GM12878 (cell line): ENCODE data around the gene CRTAP. TPM values are rescaled to one million over a fixed set of nuclear protein-coding genes. Genes with fewer than 3 reads are reported as not detected.

ENCODE experiments used
- ATAC-seq: fragments of 200-7000 bp; cut with Tn5 transposase; 3 replicates; pipeline ENCODE4 v1.9.1; 2020; ENCODE audit warnings: mild to moderate bottlenecking, moderate library complexity
- BruUV-seq: library from RNA; stranded (reverse); fragments of 400-500 nt; replicated peaks from 2 replicates; lab custom pipeline; 2021; lab: Mats Ljungman, UMichigan
- CTCF ChIA-PET: fragments of 300-600 bp; sonication (Branson Sonifier 250); formaldehyde crosslinking; extraction: SDS; loops from one replicate; lab custom pipeline; 2021; ENCODE audit warnings: inconsistent platforms; lab: Yijun Ruan, JAX
- POLR2A ChIA-PET: fragments of 350-600 bp; formaldehyde crosslinking; extraction: SDS; loops from one replicate; lab custom pipeline; 2021; ENCODE audit warnings: inconsistent platforms; lab: Charles Lee
- RAD21 ChIA-PET: fragments of 300-600 bp; sonication (Branson Sonifier 250); formaldehyde crosslinking; loops from one replicate; lab custom pipeline; 2023; ENCODE audit warnings: antibody characterized with exemption; ENCODE audit not compliant: unreplicated experiment; lab: Charles Lee
- SMC1A ChIA-PET: fragments of 300-600 bp; sonication (Branson Sonifier 250); formaldehyde crosslinking; loops from one replicate; lab custom pipeline; 2023; ENCODE audit not compliant: unreplicated experiment, uncharacterized antibody; lab: Charles Lee
- DNase-seq: peaks from one replicate; pipeline ENCODE4 v3.0.0-alpha.2; 2011; ENCODE audit warnings: low read depth, low spot score
- FAIRE-seq: peaks from 3 replicates; lab custom pipeline; 2011; peaks lifted over from hg19 to GRCh38; lab: Jason Lieb, UNC
- H2AFZ ChIP-seq: 2 replicates; pipeline ENCODE4 v1.6.0; 2011; ENCODE audit warnings: low read depth, low read length, control low read depth; ENCODE audit not compliant: control insufficient read depth
- H3K27ac ChIP-seq: 2 replicates; pipeline ENCODE4 v1.5.1; 2011; ENCODE audit warnings: control low read depth; ENCODE audit not compliant: control insufficient read depth, insufficient read depth
- H3K27me3 ChIP-seq, 2 experiments: replicated peaks in 1 of 2; 2 replicates each; pipeline versions ENCODE4 v1.6.0 to v1.6.1; 2011; ENCODE audit warnings: low read length in 1 of 2; ENCODE audit not compliant: control insufficient read depth in 2 of 2, insufficient read depth in 2 of 2
- H3K36me3 ChIP-seq, 2 experiments: 2 replicates each; pipeline ENCODE4 v1.5.1; 2011; ENCODE audit warnings: low read length in 1 of 2; ENCODE audit not compliant: control insufficient read depth in 2 of 2, insufficient read depth in 2 of 2
- H3K4me1 ChIP-seq: 2 replicates; pipeline ENCODE4 v1.6.1; 2011; ENCODE audit warnings: mild to moderate bottlenecking, low read length, moderate library complexity, mixed read lengths; ENCODE audit not compliant: control insufficient read depth, insufficient read depth
- H3K4me2 ChIP-seq: 2 replicates; pipeline ENCODE4 v1.6.0; 2011; ENCODE audit warnings: control low read depth; ENCODE audit not compliant: control insufficient read depth, insufficient read depth
- H3K4me3 ChIP-seq: fragments of 200-600 bp; sonication (generic); 2 replicates; pipeline ENCODE4 v1.5.1; 2016
- H3K79me2 ChIP-seq: 2 replicates; pipeline ENCODE4 v1.6.0; 2011; ENCODE audit warnings: low read length; ENCODE audit not compliant: control insufficient read depth, insufficient read depth
- H3K9ac ChIP-seq: 2 replicates; pipeline ENCODE4 v1.8.0; 2011; ENCODE audit warnings: low read length, control low read depth, mixed read lengths; ENCODE audit not compliant: control insufficient read depth, insufficient read depth
- H3K9me3 ChIP-seq: replicated peaks from 3 replicates; pipeline ENCODE4 v1.5.1; 2011; ENCODE audit warnings: mild to moderate bottlenecking, low read length; ENCODE audit not compliant: control insufficient read depth, insufficient read depth
- H4K20me1 ChIP-seq: 2 replicates; pipeline ENCODE4 v1.6.0; 2011; ENCODE audit not compliant: control insufficient read depth, insufficient read depth
- BRCA1 ChIP-seq: IDR thresholded peaks from 2 replicates; pipeline ENCODE4 v1.6.1; 2011; ENCODE audit warnings: low read depth, low read length, improper control_type of control experiment
- GABPA ChIP-seq: IDR thresholded peaks from 2 replicates; pipeline ENCODE4 v1.6.1; 2014; ENCODE audit warnings: antibody characterized with exemption, low read depth, mild to moderate bottlenecking, inconsistent platforms
- KDM1A ChIP-seq: fragments of 200-600 bp; sonication (generic); IDR thresholded peaks from 2 replicates; pipeline ENCODE4 v1.6.1; 2016; ENCODE audit warnings: borderline replicate concordance
- PRDM15 ChIP-seq: fragments of 450-650 bp; formaldehyde crosslinking; IDR thresholded peaks from 2 replicates; pipeline ENCODE4 v1.4.0; 2020; ENCODE audit warnings: mild to moderate bottlenecking, moderate library complexity
- ZNF217 ChIP-seq: fragments of 450-650 bp; IDR thresholded peaks from 2 replicates; pipeline ENCODE4 v1.6.1; 2017; ENCODE audit warnings: antibody characterized with exemption, mild to moderate bottlenecking
- ZSCAN29 ChIP-seq: fragments of 450-650 bp; IDR thresholded peaks from 2 replicates; pipeline ENCODE4 v1.6.1; 2017; ENCODE audit warnings: mild to moderate bottlenecking, moderate library complexity
- WGBS: methylation state at CpG from one replicate; pipeline ENCODE4 v1.1.6; 2016; ENCODE audit warnings: low lambda C conversion rate; ENCODE audit not compliant: insufficient replicate concordance, insufficient coverage; ENCODE audit errors: missing lambda C conversion rate; 5-methylcytosine and 5-hydroxymethylcytosine counted together
- in situ Hi-C: fragments of 300-500 bp; cut with MboI; formaldehyde crosslinking; loops from 9 replicates; pipeline ENCODE4 v1.14.3; 2018; ENCODE audit warnings: mixed read lengths
- intact Hi-C: fragments of 100-400 bp; cut with micrococcal nuclease; formaldehyde crosslinking; loops from one replicate; pipeline ENCODE4 v1.14.2; 2022; ENCODE audit not compliant: unreplicated experiment
- polyA plus RNA-seq, 11 experiments: library from polyadenylated mRNA; depleted of rRNA in 4 of 11; unstranded in 6 of 11; stranded (reverse) in 5 of 11; fragments of >200 nt; fragmentation: Nextera tagmentation in 4 of 11; fragmentation: Illumina TruSeq in 1 of 11; extraction: Ambion mirVana in 4 of 11; extraction: Trizol in 1 of 11; gene quantifications; 1 replicate in 1 of 11; 2 replicates in 10 of 11; pipeline versions ENCODE4 v1.2.1 to v1.2.3, GENCODE V29; 2011 to 2016; ENCODE audit warnings: inconsistent platforms in 2 of 11, missing spikeins in 2 of 11, low read depth in 1 of 11
- total RNA-seq, 4 experiments: library from RNA; depleted of rRNA in 3 of 4; stranded (reverse); fragments of >200 nt in 3 of 4; fragmentation: Illumina TruSeq in 1 of 4; extraction: Trizol in 1 of 4; gene quantifications; 2 replicates each; pipeline versions ENCODE4 v1.2.1 to v1.2.3, GENCODE V29; 2013 to 2021
- TF ChIP-seq, protein P1 (sequence below): fragments of 450-650 bp; IDR thresholded peaks from 2 replicates; pipeline ENCODE4 v1.6.1; 2016; ENCODE audit warnings: mild to moderate bottlenecking
- TF ChIP-seq, protein P2 (sequence below): IDR thresholded peaks from 2 replicates; pipeline ENCODE4 v1.6.1; 2012; ENCODE audit warnings: improper control_type of control experiment, low read depth, low read length; ENCODE audit not compliant: insufficient replicate concordance
- TF ChIP-seq, protein P3 (sequence below): fragments of 150-350 bp; IDR thresholded peaks from 2 replicates; pipeline ENCODE4 v1.6.1; 2016; ENCODE audit warnings: low read depth, low read length

CRTAP gene
- total and polyA plus RNA-seq, 10 of the 15 experiments (the other 5 are each of a cell fraction or from before 2014, with no cell fraction given): 6.0 to 42.3 (median 23.3) TPM

- RAD21 ChIA-PET: no interaction called here
- CTCF ChIA-PET: interaction anchor here (0.6 kb wide), 1 partner anchor 10 kb away, joined by 3 read pairs; no protein-coding TSS in a partner anchor
- FAIRE-seq: no peak
- no peak for TF ChIP-seq BRCA1
- TF ChIP-seq PRDM15 (CRISPR knock-in tag): no peak
- TF ChIP-seq, protein P1, sequence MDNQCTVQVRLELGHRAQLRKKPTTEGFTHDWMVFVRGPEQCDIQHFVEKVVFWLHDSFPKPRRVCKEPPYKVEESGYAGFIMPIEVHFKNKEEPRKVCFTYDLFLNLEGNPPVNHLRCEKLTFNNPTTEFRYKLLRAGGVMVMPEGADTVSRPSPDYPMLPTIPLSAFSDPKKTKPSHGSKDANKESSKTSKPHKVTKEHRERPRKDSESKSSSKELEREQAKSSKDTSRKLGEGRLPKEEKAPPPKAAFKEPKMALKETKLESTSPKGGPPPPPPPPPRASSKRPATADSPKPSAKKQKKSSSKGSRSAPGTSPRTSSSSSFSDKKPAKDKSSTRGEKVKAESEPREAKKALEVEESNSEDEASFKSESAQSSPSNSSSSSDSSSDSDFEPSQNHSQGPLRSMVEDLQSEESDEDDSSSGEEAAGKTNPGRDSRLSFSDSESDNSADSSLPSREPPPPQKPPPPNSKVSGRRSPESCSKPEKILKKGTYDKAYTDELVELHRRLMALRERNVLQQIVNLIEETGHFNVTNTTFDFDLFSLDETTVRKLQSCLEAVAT: no peak
- TF ChIP-seq, protein P2, sequence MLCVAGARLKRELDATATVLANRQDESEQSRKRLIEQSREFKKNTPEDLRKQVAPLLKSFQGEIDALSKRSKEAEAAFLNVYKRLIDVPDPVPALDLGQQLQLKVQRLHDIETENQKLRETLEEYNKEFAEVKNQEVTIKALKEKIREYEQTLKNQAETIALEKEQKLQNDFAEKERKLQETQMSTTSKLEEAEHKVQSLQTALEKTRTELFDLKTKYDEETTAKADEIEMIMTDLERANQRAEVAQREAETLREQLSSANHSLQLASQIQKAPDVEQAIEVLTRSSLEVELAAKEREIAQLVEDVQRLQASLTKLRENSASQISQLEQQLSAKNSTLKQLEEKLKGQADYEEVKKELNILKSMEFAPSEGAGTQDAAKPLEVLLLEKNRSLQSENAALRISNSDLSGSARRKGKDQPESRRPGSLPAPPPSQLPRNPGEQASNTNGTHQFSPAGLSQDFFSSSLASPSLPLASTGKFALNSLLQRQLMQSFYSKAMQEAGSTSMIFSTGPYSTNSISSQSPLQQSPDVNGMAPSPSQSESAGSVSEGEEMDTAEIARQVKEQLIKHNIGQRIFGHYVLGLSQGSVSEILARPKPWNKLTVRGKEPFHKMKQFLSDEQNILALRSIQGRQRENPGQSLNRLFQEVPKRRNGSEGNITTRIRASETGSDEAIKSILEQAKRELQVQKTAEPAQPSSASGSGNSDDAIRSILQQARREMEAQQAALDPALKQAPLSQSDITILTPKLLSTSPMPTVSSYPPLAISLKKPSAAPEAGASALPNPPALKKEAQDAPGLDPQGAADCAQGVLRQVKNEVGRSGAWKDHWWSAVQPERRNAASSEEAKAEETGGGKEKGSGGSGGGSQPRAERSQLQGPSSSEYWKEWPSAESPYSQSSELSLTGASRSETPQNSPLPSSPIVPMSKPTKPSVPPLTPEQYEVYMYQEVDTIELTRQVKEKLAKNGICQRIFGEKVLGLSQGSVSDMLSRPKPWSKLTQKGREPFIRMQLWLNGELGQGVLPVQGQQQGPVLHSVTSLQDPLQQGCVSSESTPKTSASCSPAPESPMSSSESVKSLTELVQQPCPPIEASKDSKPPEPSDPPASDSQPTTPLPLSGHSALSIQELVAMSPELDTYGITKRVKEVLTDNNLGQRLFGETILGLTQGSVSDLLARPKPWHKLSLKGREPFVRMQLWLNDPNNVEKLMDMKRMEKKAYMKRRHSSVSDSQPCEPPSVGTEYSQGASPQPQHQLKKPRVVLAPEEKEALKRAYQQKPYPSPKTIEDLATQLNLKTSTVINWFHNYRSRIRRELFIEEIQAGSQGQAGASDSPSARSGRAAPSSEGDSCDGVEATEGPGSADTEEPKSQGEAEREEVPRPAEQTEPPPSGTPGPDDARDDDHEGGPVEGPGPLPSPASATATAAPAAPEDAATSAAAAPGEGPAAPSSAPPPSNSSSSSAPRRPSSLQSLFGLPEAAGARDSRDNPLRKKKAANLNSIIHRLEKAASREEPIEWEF: no peak
- no peak for TF ChIP-seq GABPA
- no peak for TF ChIP-seq KDM1A
- TF ChIP-seq, protein P3, sequence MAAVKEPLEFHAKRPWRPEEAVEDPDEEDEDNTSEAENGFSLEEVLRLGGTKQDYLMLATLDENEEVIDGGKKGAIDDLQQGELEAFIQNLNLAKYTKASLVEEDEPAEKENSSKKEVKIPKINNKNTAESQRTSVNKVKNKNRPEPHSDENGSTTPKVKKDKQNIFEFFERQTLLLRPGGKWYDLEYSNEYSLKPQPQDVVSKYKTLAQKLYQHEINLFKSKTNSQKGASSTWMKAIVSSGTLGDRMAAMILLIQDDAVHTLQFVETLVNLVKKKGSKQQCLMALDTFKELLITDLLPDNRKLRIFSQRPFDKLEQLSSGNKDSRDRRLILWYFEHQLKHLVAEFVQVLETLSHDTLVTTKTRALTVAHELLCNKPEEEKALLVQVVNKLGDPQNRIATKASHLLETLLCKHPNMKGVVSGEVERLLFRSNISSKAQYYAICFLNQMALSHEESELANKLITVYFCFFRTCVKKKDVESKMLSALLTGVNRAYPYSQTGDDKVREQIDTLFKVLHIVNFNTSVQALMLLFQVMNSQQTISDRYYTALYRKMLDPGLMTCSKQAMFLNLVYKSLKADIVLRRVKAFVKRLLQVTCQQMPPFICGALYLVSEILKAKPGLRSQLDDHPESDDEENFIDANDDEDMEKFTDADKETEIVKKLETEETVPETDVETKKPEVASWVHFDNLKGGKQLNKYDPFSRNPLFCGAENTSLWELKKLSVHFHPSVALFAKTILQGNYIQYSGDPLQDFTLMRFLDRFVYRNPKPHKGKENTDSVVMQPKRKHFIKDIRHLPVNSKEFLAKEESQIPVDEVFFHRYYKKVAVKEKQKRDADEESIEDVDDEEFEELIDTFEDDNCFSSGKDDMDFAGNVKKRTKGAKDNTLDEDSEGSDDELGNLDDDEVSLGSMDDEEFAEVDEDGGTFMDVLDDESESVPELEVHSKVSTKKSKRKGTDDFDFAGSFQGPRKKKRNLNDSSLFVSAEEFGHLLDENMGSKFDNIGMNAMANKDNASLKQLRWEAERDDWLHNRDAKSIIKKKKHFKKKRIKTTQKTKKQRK: no peak
- no peak for TF ChIP-seq ZSCAN29
- no peak for TF ChIP-seq ZNF217
Measured at GRCh38 chr3:33181229-33181628, 67.4 kb downstream of the CRTAP start.

More at GRCh38 chr3:33181229-33181628, 67.4 kb downstream of the CRTAP start:
- SMC1A ChIA-PET: interaction anchor here (1.1 kb wide), 1 partner anchor 27 kb away, joined by 4 read pairs; no protein-coding TSS in a partner anchor
- no peak for DNase-seq
- BruUV-seq: no TSS peak
- no peaks in the 10 kb centered on the region for H3K36me3 ChIP-seq
- 0 out of 4 replicates have a peak, but pooled peaks cover 0 to 3% of the 10 kb centered on the region in 2 experiments for H3K27me3 ChIP-seq
- H3K4me1 ChIP-seq: no peaks in the 10 kb centered on the region
- POLR2A ChIA-PET: no interaction called here
- H2AFZ ChIP-seq: no peak overlapping the region
- no peak overlapping the region for H3K27ac ChIP-seq
- H4K20me1 ChIP-seq: no peaks in the 10 kb centered on the region
- H3K9me3 ChIP-seq: no peaks in the 10 kb centered on the region; the same call in 2 of the 3 replicates
- H3K4me3 ChIP-seq: no peak overlapping the region
- no peak for ATAC-seq
- intact Hi-C loops (no loop called here), in situ Hi-C loops (no loop called here)
- 31% methylated on average over 5 of the region's 5 CpGs for WGBS
- no peak overlapping the region for H3K4me2 ChIP-seq
- H3K9ac ChIP-seq: no peak overlapping the region
- H3K79me2 ChIP-seq: no peaks in the 10 kb centered on the region
